ENCODE results near the gene ALPK1.

GRCh38 chr4:112312610-112313239, 15.6 kb downstream of the ALPK1 start:
- TF ChIP-seq, protein P1, sequence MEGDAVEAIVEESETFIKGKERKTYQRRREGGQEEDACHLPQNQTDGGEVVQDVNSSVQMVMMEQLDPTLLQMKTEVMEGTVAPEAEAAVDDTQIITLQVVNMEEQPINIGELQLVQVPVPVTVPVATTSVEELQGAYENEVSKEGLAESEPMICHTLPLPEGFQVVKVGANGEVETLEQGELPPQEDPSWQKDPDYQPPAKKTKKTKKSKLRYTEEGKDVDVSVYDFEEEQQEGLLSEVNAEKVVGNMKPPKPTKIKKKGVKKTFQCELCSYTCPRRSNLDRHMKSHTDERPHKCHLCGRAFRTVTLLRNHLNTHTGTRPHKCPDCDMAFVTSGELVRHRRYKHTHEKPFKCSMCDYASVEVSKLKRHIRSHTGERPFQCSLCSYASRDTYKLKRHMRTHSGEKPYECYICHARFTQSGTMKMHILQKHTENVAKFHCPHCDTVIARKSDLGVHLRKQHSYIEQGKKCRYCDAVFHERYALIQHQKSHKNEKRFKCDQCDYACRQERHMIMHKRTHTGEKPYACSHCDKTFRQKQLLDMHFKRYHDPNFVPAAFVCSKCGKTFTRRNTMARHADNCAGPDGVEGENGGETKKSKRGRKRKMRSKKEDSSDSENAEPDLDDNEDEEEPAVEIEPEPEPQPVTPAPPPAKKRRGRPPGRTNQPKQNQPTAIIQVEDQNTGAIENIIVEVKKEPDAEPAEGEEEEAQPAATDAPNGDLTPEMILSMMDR (IDR thresholded peaks at IDR 0.05): no peak
- TF ChIP-seq POLR2A (IDR thresholded peaks at IDR 0.05): no peak

Measured in sigmoid colon (tissue), 3 donors.